Hematopoietic multipotent progenitor cell treated with erythropoietin and hydrocortisone succinate and interleukin-3 and kit ligand, for 15 days (in vitro differentiated cells): Measurements from ENCODE around the gene UTP18.
A peak's percentile ranks its signal among the peaks of the same experiment; 100 is the strongest.
"Not testable (repeated sequence)": the region's sequence is repeated elsewhere in the genome, so short reads cannot be mapped to it uniquely, and the experiment has no call there.

ENCODE experiments used
- DNase-seq: peaks from one replicate; pipeline ENCODE4 v3.0.0-alpha.2; 2015; ENCODE audit warnings: low spot score

UTP18 gene

GRCh38 chr17:51259564-51260236, 646 bp upstream of the UTP18 start, which contains the start of gene MBTD1:
MBTD1 (minus strand) TSS chr17:51260049; CDS start chr17:51225161, 34,888 bp downstream.
- peak; percentile 91 for DNase-seq

DNA sequence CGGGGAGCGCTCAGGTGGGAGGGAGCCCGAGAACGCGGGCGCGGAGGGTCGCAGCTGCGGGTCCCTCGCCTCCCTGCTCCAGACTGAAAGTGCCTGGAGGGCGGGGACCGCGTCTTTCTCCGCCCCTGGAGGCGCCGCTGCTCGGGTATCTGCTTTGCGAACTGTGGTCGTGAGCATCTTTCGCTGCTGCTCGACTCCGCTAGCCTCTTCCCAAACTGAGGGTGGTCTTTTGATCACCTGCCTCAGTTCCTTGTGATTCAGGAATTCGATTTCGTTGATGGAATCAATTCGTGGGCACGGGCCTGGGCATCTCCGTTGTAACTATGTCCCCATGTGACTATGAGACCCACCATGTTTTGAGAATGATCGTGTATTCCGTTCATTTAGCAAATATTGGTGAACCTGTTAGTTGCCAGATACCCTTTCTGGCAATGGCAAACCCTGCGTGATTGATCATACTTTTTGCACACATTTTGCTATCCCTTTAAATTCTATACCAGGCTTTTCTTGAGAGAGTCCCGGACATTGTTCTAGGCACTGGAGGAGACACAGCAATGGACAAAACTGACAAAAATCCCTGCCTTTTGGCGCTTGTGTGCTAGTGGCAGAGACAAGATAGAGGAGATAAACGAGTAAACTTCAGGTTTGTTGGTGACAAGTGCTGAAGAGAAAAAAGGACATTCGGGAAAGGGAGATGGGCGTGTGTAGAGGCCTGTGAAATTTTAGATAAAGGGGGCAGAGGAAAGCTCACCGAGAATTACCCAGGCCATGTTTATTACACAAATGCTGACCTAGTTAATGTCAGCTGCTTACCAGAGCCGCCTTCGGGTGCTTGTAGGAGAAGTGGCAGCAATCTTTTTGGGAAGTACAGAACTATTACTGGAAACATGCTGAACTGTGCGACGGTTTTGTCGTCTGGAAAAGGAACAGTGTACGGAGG, 948 bp downstream of the UTP18 start:
- DNase-seq = peak; percentile 52

DNA sequence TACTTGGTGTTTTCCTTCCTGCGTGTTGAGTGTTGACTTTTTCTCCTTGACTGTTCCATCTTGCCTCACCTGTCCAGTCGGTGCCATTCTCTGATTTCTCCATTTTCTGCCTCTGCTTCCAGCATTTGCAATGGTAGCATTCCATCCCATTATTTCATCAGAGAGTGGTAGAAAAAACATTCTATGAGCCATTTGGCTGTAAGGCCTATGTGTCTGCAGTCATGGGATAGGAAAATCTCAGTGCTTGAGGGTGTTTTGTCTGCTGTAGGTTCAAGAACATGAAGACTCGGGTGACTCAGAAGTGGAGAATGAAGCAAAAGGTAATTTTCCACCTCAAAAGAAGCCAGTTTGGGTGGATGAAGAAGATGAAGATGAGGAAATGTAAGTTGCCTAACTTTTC, 2.7 kb downstream of the UTP18 start:
- DNase-seq = no peak

GRCh38 chr17:51264466-51264865, 4.1 kb downstream of the UTP18 start:
- not testable (repeated sequence) for DNase-seq

DNA sequence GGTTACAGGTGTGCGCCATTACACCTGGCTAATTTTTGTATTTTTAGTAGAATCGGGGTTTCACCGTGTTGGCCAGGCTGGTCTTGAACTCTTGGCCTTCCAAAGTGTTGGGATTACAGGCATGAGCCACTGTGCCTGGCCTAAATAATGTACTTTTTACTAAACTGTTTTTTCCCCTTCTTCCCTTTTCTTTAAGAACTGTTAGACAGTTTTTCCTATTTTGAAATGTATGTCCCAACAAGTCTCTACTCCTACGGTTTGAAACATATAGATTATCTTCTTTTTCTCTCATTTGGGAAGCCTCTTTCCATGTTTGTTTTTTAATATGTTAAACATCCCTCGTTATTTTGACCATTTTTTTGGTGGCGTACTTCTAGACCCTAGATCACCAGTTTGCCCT, 9.6 kb downstream of the UTP18 start:
- DNase-seq = no peak

DNA sequence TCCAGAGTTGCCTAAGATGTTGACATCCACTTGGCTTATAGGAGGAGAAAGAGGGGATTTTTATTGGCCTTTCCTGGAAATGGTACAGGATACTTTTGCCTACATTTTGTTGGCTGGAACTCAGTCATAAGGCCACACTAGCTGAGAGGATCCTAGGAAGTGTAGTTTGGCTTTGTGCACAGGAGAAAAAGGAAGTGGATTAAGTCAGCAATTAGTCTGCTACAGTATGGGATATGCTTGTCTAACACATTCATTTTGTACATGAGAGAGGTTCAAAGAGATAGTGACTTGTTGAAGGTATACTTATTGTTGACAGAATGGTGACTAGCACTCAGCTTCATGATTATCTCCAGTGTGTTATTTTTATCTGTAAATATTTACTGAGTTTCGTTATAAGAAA, 10.3 kb downstream of the UTP18 start:
- DNase-seq = no peak

- DNase-seq = no peak
Measured at GRCh38 chr17:51272812-51273211, 12.5 kb downstream of the UTP18 start.

DNA sequence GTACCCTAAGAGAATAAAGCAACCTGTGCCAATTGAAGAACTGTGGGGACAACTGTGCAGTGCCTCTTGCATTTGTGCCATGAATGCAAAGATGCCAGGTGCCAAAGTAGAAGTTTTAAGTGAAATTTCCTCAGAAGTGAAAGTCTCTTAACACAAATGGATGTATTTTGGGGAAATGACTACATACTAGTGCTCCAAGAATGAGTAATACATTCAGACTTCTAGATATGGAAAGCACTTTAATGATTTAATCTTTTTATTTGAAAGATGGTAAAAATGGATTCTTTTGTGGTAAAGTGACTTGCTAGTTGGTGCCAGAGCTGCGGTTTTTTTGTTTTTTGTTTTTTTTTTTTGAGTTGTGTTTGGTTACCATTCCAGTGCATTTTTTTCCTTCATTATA, 15.0 kb downstream of the UTP18 start:
- DNase-seq = no peak

DNA sequence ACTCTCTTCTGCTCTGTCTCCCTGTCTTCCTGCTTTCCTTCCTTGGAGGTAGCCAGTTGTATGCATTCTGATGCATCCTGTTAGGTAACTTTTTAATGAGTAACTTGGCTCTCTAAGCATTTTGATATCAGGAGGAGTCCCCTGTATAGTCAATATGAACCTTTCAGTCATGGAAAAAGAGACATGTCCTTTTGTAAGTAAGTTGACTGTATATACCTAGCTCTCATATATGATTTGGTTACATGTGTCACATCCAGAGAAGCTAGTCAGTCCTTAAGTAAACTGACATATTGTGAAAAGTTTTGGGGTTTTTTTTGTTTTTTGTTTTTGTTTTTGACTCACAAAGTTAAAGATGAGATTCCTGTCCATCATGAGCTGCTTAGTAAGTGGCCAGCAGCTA, 18.8 kb downstream of the UTP18 start:
- DNase-seq = no peak

DNA sequence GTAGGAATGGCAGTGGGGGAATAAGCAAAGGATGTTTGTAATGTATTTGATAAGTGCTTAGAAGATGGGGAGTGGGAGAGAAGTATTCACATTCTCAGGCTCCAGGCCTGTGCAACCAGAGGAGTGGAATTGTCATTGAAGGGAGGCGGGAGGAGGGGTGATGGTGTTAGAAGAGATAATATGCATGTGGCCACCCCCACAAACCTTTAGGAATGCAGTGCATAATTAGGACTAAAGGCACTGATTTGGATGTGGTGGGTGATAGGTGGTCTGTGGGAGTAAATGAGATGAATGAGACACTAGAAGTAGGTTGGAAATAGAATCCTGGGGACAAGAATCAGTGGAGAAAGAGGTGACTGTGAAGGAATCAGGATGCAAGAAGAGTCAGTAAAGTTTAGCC, 27.1 kb downstream of the UTP18 start:
- DNase-seq = no peak

DNA sequence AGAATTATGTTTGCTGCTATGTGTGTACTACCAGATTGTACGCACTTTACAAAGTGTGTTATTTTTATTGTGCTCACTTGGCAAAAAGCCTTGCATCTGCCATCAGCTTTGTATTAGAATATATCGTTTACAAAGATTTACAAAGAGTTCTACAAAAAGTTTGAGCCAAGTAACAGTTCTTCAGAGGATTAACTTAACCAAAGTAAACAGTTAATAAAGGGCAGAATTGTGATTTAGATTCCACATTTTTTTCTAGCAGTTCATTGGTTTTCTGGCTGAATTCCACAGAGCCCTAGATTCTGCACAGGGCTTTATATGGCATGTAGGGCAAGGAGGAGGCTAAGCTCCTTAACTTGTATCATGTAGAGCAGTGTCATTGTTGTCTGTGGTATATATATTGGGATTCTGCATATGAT, 29.4 kb downstream of the UTP18 start:
- DNase-seq = no peak

GRCh38 chr17:51294338-51294737, 34.0 kb downstream of the UTP18 start:
- DNase-seq = not testable (repeated sequence)

- peak; percentile 60 for DNase-seq
Measured at GRCh38 chr17:51298508-51299371, 38.4 kb downstream of the UTP18 start.

GRCh38 chr17:51299859-51300258, 39.5 kb downstream of the UTP18 start:
- no peak for DNase-seq

DNA sequence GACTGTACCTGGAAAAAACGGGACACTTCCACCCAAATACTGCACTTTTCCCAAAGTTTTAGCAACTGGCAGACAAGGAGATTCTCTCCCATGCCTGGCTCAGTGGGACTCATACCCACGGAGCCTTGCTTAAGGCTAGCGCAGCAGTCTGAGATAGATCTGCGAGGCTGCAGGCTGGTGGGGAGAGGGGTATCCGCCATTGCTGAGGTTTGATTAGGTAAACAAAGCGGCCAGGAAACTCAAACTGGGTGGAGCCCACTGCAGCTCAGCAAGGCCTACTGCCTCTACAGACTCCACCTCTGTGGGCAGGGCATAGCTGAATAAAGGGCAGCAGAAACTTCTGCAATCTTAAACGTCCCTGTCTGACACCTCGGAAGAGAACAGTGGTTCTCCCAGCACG, 44.8 kb downstream of the UTP18 start:
- no peak for DNase-seq

DNA sequence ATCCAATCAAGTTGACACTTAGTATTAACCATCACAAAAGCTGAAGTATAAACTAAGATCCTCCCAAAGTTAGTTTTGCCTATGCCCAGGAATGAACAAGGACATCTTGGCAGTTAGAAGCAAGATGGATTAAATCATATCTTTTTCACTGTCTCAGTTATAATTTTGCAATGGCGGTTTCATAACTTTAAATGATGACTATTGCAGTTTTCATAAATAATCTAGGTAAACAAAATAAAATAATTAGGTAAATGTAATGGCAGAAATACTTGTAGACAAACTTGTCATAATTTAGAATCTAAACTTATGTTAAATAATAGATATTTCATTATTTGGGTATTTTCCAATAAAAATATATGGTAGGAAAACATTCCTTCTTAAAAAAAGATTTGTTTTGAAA, 51.7 kb downstream of the UTP18 start:
- not testable (repeated sequence) for DNase-seq

GRCh38 chr17:51319186-51319585, 58.8 kb downstream of the UTP18 start:
- no peak for DNase-seq

DNA sequence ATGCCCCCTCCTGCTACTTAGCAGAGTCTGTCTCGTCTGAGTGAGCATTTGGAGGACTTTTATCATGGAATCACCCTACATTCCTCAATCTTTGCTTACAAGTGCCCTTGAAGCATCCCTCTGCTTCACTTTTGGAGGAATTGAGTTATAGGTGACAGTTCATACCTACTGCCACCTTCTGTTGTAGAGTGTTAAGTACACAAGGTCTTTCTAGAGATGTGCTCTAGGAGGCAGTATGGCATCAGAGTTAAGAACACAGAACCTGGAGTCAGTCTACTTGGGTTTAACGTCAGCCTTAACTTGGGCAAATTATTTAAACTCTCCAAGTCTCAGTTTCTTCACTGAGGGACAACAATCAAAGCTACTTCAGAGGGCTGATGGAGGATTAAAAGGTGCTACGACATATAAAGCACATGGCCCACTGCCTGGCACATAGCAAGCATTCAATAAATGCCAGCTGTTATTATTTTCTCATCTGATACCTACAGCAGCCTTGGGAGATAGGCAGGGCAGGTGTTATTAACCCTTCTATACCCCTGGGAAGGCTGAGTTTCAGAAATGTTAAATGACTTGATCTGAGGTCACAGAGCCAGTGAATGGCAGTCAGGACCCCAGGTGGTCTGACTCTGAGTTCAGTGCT, 62.2 kb downstream of the UTP18 start:
- peak; percentile 34 for DNase-seq

DNA sequence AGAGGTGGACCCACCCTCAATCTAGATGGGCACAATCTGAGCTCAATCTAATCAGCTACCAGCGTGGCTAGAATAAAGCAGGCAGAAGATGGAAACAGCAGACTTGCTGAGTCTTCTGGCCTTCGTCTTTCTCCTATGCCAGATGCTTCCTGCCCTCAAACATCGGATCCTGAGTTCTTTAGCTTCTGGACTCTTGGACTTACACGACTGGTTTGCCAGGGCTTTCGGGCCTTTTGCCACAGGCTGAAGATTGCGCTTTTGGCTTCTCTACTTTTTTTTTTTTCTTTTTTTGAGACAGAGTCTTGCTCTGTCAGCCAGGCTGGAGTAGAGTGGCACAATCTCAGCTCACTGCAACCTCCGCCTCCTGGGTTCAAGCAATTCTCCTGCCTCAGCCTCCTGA, 65.1 kb downstream of the UTP18 start:
- DNase-seq = no peak

- not testable (repeated sequence) for DNase-seq
Measured at GRCh38 chr17:51330861-51331503, 70.6 kb downstream of the UTP18 start.

GRCh38 chr17:51335006-51335590, 74.8 kb downstream of the UTP18 start:
- DNase-seq = no peak
